Activated T-cell treated with anti-CD3 and anti-CD28 coated beads for 24 hours (primary cell): ENCODE measurements around the gene DGKI.

Experiments
- DNase-seq: peaks from one replicate; pipeline ENCODE4 v3.0.0-alpha.2; 2020; ENCODE audit warnings: low read depth

DGKI gene

GRCh38 chr7:137342828-137343261, 503.9 kb downstream of the DGKI start:
- no peak for DNase-seq

- DNase-seq, result no peak
Observed at GRCh38 chr7:137342265-137342664, 504.5 kb downstream of the DGKI start.

GRCh38 chr7:137337902-137338301, 508.9 kb downstream of the DGKI start:
- DNase-seq, result no peak

- DNase-seq, result no peak
Observed at GRCh38 chr7:137335814-137336213, 511.0 kb downstream of the DGKI start.

GRCh38 chr7:137331378-137331777, 515.4 kb downstream of the DGKI start:
- no peak for DNase-seq
